Skeletal muscle cell (primary cell): ENCODE results near the gene THRSP.
"Not testable (repeated sequence)": the region's sequence is repeated elsewhere in the genome, so short reads cannot be mapped to it uniquely, and the experiment has no call there.

ENCODE experiments used
- DNase-seq: peaks from one replicate; pipeline ENCODE4 v3.0.0-alpha.2; 2010; ENCODE audit warnings: low read depth
- H3K4me3 ChIP-seq: 2 replicates; pipeline ENCODE4 v1.5.1; 2011; ENCODE audit warnings: low read depth, mild to moderate bottlenecking, control low read depth, low read length, moderate library complexity

Gene THRSP

GRCh38 chr11:78037825-78038620 is 25.6 kb upstream of the THRSP start:
- H3K4me3 ChIP-seq: no peak overlapping the region
- DNase-seq: no peak

GRCh38 chr11:78038697-78039313 is 24.9 kb upstream of the THRSP start:
- H3K4me3 ChIP-seq: no peak overlapping the region
- no peak for DNase-seq

- DNase-seq: no peak
- no peak overlapping the region for H3K4me3 ChIP-seq
Measured at GRCh38 chr11:78039391-78039918, 24.2 kb upstream of the THRSP start.

- peak overlapping the region; percentile 18 for H3K4me3 ChIP-seq
- peak; percentile 73 for DNase-seq
Measured at GRCh38 chr11:78039919-78040671, 23.6 kb upstream of the THRSP start.

DNA sequence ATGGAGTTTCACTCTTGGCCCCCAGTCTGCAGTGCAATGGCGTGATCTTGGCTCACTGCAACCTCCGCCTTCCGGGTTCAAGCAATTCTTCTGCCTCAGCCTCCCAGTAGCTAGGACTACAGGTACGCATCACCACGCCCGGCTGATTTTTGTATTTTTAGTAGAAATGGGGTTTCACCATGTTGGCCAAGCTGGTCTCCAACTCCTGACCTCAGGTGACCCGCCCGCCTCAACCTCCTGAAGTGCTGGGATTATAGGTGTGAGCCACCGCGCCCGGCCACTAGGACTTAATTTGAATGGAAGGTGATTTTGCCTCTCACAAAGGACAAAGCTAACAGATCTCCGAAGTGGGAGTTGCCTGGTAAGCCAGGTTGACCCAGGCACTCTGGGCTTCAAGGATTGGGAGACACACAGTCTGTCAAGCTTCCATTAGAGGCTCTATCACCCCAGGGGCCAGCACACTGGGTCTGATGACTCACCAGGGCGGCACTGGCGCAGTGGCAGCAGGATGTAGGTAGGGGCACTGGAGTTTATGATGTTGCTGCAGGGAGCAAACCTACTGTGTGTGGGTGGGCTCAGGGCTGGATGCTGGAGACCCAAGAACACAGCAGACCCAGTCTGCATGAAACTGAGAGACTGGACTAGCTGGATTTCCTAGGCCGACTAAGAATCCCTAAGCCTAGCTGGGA is 22.8 kb upstream of the THRSP start:
- DNase-seq: no peak
- H3K4me3 ChIP-seq: no peak overlapping the region

GRCh38 chr11:78041380-78041719 is 22.3 kb upstream of the THRSP start:
- H3K4me3 ChIP-seq, DNase-seq: not testable (repeated sequence)

- H3K4me3 ChIP-seq: no peak overlapping the region
- DNase-seq: no peak
Measured at GRCh38 chr11:78041843-78042440, 21.7 kb upstream of the THRSP start.

DNA sequence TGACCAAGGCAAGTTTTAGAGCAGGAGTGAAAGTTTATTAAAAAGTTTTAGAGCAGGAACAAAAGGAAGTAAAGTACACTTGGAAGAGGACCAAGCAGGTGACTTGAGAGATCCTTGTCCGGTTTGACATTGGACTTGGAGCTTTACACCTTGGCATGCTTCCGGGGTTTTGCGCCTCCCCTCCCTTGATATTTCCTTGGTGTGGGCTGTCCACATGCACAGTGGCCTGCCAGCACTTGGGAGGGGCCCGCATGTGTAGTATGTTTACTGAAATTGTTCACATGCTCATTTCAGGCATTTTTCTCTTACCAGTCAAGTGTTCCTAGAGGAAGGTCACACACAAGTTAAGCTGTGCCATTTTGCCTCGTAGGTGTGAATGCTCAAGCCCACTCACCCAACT is 19.0 kb upstream of the THRSP start:
- no peak for DNase-seq

DNA sequence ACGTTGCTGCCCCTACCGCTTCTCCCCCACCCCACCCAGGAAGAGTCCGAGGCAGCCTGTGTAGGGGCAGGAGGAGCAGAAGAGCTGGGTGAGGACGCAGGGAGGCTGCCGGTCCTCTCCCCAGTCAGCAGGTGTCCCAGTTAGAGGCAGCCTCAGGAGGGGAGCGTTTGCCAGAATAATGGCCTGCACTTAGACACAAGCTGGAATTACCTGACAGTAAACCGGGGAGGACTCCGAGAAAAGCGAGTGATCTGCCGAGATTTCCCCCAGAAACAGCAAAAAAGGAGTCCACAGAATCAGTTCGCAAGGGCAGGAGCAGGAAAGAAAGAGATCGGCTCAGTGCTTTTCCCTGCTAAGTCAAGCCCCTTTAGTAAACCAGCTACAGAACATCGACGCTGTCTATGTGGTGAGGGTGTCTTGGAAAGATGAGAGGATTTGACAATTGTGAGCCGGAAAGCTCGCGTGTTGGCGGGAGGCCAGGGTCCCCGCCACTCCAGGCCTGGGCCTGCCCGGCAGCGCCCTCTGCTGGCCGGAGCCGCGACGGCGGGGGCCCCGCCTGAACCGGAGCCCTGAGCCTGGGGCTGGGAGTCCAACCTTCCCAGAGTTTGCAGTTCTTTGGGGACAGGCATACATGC is 17.7 kb upstream of the THRSP start:
- H3K4me3 ChIP-seq: peak overlapping the region; percentile 48
- peak; percentile 37 for DNase-seq

More for the DNA sequence above, 19.0 kb upstream of the THRSP start:
- H3K4me3 ChIP-seq: no peak overlapping the region

GRCh38 chr11:78046486-78046854 is 17.2 kb upstream of the THRSP start:
- H3K4me3 ChIP-seq: no peak overlapping the region
- DNase-seq: no peak

DNA sequence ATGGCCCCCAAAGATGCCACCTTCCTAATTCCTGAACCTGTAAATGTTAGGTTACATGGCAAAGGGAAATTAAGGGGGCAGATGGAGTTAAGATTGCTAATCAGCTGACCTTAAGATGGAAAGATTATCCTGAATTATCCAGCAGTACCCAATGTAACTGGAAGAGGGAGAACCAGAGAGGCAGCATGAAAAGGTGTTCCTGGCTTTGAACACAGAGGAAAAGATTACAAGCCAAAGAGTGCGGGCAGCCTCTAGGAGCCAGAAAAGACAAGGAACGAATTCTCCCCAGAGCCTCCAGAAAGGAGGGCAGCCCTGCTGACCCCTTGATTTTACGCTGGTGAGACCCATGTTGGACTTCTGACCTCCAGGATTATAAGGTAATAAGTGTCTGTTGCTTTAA is 15.1 kb upstream of the THRSP start:
- no peak overlapping the region for H3K4me3 ChIP-seq
- DNase-seq: no peak

- H3K4me3 ChIP-seq: no peak overlapping the region
- DNase-seq: no peak
Measured at GRCh38 chr11:78049348-78049747, 14.3 kb upstream of the THRSP start.

GRCh38 chr11:78050964-78051831 is 12.5 kb upstream of the THRSP start:
- no peak for DNase-seq
- H3K4me3 ChIP-seq: no peak overlapping the region

DNA sequence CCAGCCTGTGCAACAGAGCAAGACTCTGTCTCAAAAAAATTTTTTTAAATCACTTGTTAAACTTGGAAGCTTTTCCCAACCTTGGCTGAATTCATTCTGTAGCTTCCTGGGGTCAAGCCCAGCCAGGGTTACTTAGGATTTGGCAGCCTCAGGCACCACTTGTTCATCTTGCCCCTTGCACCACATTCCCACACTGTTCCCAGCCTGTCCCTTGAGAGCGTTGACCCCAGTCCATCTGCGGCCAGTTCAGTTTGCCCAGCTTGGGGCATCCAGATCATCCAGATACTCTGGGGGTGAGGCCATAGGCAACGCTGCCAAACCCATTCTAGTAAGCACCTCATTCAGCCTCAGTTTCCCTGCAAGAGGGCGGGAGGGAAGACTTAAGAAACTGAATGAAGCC is 8.7 kb upstream of the THRSP start:
- no peak for DNase-seq
- H3K4me3 ChIP-seq: no peak overlapping the region

- no peak overlapping the region for H3K4me3 ChIP-seq
- DNase-seq: no peak
Measured at GRCh38 chr11:78056093-78056492, 7.6 kb upstream of the THRSP start.

DNA sequence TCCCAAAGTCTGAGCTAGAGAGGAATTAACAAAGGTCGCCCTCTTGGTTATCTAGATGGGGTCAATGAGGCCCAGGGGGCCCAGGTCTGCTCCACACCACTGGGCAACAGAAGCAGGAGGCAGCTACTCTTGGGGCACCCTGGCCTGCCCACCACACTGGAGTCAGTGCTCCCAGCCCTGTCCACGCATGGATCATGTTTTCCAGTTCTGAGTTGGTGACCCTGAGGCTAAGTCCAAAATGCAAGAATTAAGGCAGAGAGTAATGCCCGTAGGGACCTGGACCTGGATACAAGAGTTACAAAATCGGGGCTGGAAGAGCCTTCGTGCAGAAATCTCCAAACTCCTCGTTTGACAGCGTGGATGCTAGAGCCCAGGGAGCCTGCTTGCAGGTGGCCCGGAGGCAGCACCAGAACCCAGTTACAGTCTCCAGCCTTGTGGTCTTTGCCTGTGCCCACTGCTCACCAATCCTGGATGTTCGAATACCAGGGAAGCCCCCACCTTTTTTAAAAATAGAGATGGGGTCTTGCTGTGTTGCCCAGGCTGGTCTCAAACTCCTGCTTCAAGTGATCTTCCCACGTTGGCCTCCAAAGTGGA is 6.1 kb upstream of the THRSP start:
- H3K4me3 ChIP-seq: no peak overlapping the region

GRCh38 chr11:78059749-78060328 is 3.8 kb upstream of the THRSP start:
- not testable (repeated sequence) for H3K4me3 ChIP-seq, DNase-seq

More for the DNA sequence above, 6.1 kb upstream of the THRSP start:
- no peak for DNase-seq
